ENCODE measurements around the gene SULT2B1.
A peak's percentile ranks its signal among the peaks of the same experiment; 100 is the strongest.
"Not testable (repeated sequence)": the region's sequence is repeated elsewhere in the genome, so short reads cannot be mapped to it uniquely, and the experiment has no call there.

Gene SULT2B1

DNA sequence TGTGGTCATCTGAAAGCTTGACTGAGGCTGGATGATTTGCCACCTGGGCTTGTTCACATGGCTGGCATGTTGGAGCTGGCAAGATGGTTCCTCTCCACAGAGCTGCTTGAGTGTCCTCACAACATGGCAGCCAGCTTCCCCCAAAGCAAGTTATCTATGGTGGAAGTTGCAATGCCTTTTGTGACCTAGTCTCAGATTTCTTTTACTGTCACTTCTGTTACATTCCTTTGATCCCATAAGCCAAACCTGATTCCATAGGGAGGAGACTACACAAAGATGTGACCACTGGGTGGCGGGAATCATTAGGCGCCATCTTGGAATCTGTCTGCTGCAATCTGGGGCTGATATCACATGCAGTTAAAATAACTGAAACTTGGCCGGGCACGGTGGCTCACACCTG lies 22.8 kb upstream of the SULT2B1 start:
- no peak for DNase-seq (ENCODE audit: low read depth)

DNA sequence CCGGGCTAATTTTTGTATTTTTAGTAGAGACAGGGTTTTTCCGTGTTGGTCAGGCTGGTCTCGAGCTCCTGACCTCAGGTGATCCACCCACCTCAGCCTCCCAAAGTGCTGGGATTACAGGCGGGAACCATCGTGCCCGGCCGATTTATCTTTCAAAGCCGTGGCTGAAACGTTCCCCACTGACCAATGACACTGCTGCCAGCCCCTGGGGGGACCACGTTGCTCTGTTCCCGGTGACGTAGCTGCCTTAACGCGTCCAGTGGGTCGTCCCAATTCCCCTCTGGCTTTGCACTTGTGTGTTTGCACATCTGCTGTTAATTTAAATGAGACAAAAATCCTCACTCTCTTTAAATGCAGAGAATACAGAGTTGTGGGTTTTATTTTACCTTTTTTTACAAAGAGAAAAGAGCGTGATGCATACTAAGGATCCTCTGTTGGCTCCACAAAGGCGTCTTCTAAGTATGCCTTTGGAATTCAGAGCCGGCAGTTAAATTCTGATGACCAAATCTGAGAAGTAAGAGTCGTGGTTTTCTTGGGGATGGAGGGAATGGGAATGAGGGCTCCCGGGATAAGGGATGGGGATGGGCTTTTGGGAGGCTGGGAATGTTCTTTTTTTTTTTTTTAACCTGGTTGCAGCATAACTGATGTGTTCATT lies 21.8 kb upstream of the SULT2B1 start:
- DNase-seq (ENCODE audit: low read depth) = no peak

DNA sequence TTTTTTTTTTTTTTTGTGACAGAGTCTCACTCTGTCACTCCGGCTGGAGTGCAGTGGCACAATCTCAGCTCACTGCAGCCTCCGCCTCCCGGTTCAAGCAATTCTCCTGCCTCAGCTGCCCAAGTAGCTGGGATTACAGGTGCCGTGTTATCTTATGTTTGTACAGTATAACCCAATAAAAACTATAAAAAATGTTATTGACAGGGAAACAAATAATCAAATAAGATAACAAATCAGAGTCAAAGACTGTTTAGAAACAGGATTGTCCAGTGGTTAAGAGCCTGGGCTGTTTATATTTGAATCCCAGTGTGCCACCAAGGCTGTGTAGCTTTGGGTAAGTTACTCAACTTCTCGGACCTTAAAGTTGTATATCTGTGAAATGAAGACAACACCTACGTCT lies 21.2 kb upstream of the SULT2B1 start:
- DNase-seq (ENCODE audit: low read depth) = no peak

DNA sequence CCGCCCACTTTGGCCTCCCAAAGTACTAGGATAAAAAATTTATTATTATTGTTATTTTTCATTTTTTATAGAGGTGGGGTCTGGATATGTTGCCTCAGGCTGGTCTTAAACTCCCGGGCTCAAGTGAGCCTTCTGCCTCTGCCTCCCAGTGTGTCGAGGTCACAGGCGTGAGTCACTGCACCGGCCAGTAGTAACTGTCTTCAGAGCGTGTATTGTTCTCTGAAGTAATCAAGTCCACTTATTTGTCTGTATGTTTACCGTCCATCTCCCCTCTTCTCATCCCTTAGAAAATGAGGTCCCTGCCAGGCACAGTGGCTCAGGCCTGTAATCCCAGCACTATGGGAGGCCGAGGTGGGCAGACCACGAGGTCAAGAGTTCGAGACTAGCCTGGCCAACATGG lies 18.2 kb upstream of the SULT2B1 start:
- peak; percentile 37 for DNase-seq (ENCODE audit: low read depth)

DNA sequence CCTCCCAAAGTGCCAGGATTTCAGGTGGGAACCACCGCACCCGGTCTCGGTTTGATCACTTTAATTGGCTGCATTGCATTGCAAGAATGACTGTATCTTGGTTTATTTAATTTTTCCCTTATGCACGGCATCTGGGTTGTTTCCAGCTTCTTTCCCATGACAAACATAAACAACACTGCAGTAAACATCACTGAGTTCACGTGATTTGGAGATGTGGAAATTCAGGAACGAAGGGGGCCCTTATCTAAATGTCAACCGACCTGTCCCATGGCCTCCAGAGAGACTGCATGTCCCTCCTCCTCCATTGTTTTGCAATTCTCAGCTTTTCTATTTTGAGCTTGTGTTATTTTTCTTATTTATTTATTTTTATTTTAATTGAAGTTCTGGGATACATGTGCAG lies 14.4 kb upstream of the SULT2B1 start:
- DNase-seq (ENCODE audit: low read depth) = no peak

DNA sequence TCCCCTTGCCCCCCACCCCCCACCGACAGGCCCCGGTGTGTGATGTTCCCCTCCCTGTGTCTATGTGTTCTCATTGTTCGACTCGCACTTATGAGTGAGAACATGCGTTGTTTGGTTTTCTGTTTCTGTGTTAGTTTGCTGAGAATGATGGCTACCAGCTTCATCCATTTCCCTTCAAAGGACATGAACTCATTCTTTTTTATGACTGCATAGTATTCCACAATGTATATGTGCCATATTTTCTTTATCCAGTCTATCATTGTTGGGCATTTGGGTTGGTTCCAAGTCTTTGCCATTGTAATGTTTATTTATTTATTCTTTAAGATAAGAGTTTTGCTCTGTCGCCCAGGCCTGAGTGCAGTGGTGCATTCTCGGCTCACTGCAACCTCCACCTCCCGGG lies 13.9 kb upstream of the SULT2B1 start:
- DNase-seq (ENCODE audit: low read depth) = not testable (repeated sequence)

DNA sequence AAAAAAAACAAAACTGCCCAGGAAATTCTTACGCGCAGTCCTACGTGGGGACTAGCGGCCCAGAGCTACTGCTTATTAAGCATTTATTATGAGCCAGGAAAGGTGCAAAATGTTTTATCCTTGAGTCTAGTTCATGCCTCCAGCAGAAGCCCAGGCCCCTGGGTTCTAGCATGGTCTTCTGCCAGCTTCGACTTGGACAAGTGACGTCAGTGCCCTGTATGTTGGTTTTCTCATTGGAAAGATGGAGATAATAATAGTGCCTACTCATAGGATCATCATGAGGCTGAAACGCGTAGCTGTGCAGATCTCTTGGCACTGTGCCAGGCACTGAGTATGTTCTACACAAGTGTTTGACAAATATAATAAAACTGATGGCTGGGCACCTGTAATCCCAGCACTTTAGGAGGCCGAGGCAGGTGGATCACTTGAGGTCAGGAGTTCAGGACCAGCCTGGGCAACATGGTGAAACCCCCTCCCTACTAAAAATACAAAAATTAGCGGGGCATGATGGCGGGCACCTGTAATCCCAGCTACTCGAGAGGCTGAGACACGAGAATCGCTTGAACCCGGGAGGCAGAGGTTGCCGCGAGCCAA lies 12.4 kb upstream of the SULT2B1 start:
- DNase-seq (ENCODE audit: low read depth) = peak; percentile 92

DNA sequence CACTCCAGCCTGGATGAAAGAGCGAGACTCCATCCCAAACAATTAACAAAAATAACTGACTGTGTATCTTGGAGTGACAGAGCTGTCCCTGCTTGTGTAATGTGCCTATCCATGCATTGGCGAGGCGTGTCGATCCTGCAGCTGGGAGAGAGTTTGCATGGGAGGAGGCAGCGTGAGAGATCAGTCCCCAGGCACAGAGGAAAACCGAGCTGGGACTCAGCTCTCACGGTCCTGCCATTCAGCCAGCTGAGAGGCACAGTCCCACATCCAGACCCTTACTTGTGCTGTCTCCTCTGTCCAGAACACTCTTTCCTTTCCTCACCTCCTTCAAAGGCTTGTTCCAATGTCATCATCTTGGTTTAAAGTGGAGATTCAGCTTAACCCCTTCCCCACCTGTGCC lies 11.9 kb upstream of the SULT2B1 start:
- DNase-seq (ENCODE audit: low read depth) = no peak

DNA sequence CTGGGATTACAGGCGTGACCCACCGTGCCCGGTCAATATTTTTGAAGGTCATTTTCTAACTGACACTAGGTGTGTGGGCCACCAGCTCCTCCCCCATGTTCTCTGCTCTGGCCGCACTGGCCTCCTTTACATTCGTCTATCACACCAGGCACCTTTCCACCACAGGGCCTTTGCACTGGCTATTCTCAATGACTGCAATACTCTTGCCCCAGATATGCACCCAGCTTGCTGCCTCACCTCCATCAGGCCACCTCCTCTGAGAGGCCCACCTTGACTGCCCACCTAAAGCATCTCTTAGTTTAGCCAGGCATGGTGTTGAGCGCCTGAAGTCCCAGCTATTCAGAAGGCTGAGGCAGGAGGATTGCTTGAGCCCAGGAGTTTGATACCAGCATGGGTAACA lies 10.2 kb upstream of the SULT2B1 start:
- DNase-seq (ENCODE audit: low read depth) = no peak

DNA sequence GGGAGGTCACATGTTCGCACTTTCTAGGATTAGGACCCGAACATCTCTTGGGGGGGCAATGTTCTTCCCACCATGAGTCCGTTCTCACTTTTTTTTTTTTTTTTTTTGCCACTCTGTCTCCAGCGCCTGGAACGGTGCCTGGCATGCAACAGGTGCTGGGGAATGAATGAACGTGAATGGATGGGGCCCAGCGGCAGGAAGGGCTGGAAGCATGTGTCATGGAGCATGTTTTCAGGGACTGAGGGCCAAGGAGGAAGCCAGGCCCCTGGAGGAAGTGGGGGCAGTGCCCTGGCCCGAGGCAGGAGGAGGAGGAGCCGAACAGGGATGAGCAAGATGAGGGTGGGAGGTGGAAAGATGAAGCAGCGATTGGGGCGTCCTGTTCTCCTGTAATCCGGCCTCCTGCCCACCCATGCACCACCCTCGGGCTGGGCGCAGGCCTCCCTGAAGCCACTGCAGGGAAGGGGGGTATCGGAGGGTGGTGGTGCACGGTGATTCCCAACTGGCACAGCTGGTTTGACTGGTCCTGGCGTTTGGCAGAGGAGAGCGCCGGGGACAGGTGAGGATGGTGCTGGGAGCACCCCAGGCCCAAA lies 8.8 kb upstream of the SULT2B1 start:
- DNase-seq (ENCODE audit: low read depth) = peak; percentile 68

DNA sequence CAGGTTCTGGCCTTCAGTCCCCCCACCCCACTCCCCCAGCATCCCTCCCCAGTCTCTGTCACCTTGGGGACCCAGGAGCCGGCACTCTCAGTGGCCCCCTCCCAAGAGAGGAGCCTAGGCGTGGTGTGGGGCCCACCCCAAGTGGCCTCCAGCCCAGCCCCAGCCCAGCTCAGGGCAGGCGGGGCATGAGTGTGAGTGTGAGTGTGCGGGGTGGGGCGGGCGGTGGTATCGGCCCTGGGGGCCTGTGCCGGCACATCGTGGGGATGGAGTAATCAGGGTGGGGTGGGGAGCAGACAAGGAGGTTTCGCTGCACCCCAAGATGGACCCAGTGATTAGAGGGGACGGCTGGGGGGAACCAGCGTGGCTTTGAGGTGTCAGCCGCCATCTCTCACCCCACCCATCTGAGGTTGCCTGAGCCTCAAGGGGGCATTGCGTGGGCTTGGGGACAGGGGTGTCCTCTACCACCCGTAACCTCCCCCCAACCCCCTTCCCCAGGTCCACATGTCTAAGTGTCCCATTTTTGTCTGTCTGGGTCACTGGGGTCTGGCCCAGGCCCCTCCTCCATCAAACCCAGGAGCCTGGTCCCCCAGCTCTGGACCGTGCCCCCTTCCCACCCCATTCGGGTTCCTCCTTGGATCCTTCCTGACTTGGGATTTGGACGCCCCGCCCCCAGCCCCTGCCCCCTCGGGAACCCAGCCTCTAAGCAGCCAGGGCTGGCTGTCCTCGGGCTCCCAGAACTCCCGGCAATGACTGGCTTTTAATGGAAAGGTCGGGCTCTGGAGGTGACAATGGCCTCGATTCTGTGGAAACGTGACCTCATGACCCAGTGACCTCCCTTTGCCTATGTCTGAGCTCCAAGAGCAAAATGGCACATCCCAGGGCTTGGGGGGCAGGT lies 6.9 kb upstream of the SULT2B1 start:
- no peak for DNase-seq (ENCODE audit: low read depth)

DNA sequence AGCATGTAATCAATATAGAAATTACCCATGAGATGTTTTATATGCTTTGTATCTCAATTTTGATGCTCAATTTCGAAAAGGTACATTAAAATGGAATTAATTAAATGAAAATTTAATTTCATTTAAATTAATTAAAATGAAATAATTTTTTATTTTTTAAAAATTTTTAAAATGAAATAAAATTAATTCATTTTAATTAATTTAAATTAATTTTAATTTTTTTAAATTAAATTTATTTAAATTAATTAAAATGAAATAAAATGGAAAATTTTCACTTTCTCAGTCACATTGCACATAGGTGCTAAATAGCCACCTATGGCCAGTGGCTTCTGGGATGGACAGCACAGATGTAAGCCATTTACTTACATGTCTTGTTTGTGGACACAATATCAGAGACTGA lies 4.2 kb upstream of the SULT2B1 start:
- no peak for DNase-seq (ENCODE audit: low read depth)

DNA sequence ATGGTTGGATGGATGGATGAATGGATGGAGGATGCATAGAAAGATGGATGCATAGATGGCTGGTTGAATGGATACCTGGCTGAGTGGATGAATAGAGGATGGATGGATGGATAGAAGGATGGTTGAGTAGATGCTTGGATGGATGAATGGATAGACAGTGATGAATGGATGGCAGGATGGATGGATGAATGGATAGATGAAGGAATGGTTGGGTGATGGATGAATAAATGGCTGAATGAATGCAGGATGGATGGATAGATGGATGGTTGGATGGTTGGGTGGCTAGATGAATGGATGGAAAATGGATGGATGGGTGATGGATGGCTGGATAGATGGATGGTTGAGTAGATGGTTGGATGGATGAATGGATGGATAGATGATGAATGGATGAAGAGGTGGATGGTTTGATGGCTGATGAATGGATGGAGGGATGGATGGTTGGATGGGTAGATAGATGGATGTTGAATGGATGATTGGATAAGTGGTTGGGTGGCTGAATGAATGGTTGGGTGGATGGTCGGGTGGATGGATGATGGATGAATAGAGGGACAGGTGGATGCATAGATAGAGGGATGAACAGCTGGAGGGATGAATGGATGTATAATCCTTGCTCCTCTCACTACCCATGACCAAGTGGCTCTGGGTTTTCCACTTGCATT lies 3.6 kb upstream of the SULT2B1 start:
- DNase-seq (ENCODE audit: low read depth) = no peak

DNA sequence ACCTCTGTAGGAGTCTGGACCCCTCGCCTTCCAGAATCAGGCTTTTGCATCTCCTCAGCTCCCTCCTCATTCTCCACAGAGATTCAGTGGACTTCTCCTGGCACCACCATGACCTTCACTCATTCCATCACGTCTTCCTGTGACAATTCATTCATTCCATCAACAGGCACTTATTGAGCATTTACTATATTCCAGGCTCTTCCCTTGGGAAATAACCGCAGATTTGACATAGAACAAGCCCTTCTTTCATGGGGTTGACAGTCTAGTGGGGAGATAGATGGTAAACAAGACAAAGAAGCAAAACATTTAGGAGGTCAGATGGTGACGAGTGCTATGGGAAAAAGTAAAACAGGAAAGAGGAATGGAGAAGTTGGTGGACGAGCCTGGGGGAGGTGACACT lies 2.6 kb upstream of the SULT2B1 start:
- no peak for DNase-seq (ENCODE audit: low read depth)

DNA sequence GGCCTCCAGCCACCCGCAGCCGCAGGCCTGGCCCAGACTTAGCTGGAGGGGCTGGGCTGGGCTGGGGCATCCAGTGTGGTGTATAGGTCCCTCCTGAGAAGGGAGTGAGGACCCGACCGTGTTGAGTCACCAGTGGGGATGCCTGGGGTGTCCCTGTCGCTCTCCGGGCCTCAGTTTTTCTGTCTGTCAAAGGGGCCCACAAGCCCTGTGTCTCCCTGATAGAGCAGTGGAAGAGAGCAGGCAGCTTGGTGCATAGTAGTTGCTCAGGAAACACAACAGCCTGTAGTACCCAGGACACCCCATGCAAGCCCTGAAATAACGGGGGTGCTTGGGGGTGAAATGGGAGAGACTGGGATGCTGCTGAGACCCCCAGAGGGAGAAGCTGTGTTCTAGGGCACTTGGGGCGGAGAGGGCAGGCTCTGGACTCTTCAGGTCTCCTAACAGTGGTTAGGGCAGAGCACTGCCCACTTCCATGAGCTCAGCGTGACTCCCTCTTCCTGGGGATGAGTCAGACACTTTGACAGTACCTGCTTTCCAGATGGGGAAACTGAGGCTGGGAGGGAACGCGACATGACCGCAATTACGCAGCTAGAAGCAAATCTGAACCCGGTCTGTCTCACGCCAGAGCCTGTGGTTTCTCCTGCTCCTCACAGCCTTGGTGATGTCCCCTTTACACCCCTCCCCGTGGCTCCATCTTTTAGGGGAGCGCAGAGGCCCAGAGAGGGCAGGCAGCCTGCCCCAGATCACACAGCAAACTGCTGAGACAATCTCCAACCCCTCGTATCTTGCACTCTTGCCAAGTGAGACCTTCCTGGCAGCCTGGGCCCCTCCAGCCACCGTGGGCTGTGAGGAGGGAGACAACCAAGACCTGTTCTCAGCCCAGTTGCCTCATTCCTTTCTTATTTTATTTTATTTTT lies 692 bp downstream of the SULT2B1 start:
- peak; percentile 37 for DNase-seq (ENCODE audit: low read depth)

DNA sequence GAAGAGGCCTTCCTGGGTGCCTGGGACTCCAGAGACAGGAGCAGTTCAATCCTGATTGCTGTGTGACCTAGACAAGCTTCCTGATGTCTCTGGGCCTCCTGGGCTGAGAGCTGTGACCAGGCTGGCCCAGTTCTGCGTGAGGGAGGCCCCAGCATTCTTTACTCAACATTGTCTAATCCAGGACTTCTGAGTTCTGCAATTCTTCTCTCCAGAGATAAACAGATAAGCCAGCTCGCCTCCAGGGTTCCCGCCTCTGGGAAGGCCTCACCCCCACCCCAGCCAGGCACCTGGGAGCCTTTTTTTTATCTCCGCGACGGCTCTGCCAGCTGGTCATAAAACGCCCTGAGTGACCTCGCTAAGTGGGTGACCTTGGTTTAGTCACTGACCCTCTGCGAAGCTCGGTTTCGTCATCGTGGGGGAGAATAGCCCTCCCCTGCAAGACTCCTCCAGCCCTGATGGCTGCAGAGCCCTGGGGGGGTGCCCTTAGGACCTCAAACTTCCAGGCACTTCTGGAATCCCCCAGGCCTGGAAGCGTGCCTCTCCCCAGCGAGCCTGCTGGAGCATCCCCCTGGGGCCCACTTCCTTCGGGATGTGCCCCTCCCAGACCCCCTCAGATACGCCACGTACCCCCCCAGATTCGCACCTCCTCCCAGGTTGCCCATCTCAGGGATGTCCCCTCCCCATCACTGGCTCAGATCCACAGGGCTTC lies 1.9 kb downstream of the SULT2B1 start:
- peak; percentile 96 for DNase-seq (ENCODE audit: low read depth)

DNA sequence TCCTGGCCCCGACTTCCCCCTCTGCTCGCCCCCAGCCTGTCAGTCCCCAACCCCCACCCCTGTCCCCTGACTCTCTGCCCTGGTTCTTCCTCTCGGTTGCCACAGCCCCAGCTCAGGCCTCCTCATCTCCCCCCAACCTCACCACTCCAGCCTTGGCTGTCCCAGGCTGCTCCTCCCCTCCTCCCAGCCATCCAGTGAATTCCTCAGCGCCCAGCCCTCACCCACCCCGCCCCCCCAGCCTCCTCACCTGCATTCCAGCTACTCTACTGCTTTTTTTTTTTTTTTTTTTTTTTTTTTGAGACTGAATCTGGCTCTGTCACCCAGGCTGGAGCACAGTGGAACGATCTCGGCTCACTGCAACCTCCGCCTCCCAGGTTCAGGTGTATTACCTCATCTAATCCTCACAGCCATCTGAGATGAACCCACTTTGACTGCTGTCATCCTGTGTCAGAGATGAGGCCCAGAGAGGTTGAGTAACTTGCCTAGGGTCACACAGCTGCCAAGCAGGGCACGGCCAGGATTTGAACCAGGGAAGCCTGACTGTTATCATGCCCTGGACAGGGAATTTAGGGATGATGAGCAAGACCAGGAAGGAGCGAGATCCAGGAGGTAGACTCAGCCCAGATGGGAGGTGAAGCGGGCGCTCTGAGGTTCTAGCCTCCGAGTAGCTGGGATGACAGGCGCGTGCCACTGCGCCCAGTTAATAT lies 2.6 kb downstream of the SULT2B1 start:
- peak; percentile 67 for DNase-seq (ENCODE audit: low read depth)

DNA sequence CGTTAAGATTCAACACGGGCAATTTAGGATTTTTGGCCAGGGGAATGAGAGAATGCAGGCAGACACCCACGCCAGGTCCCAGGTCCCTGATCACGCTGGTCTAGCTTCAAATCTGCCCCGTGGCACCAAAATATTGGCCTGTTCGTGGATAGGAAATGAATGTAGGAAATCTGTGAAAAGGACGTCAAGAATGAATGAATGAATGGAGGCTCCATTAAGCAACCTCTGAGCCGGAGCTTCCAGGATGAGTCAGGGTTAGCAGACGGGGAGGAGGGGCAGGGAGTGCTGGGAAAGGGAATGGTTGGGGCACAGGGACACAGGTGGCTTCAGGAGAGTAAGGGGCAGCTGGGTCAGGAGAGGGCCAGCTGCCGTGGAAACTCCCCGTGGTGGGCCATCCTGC lies 4.2 kb downstream of the SULT2B1 start:
- DNase-seq (ENCODE audit: low read depth) = peak; percentile 81

DNA sequence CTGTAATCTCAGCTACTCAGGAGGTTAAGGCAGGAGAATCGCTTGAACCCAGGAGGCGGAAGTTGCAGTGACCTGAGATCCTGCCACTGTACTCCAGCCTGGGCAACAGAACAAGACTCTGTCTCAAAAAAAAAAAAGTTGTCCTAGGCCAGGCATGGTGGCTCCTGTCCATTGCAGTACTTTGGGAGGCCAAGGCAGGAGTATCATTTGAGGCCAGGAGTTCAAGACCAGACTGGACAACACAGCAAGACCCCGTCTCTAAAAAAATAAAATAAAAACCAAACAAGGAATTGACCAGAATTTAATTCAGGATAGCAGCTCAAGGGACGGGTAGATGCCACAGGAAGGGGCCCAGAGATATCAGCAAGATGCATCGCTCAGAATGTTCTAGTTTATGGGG lies 4.9 kb downstream of the SULT2B1 start:
- no peak for DNase-seq (ENCODE audit: low read depth)
